Endothelial cell of umbilical vein (primary cell): ENCODE data around the gene SEMA4C. TPM values are rescaled to one million over a fixed set of nuclear protein-coding genes. Genes with fewer than 3 reads are reported as not detected.

Experiments
- BruUV-seq: library from RNA; stranded (reverse); fragments of 400-500 nt; replicated peaks from 2 replicates; lab custom pipeline; 2021; lab: Mats Ljungman, UMichigan
- CTCF ChIA-PET: fragments of 300-600, 350-600 bp; sonication (Branson Sonifier 250); formaldehyde crosslinking; loops from one replicate; lab custom pipeline; 2021; ENCODE audit warnings: antibody characterized with exemption, inconsistent platforms; lab: Charles Lee
- POLR2A ChIA-PET: fragments of 300-600, 350-600 bp; sonication (Branson Sonifier 250); formaldehyde crosslinking; loops from one replicate; lab custom pipeline; 2021; ENCODE audit warnings: antibody characterized with exemption, inconsistent platforms; lab: Charles Lee
- DNase-seq: peaks from one replicate; pipeline ENCODE4 v3.0.0-alpha.2; 2011; ENCODE audit warnings: low read depth, low spot score
- FAIRE-seq: peaks from 2 replicates; lab custom pipeline; 2011; peaks lifted over from hg19 to GRCh38; lab: Jason Lieb, UNC
- H2AFZ ChIP-seq: 2 replicates; pipeline ENCODE4 v1.6.0; 2012; ENCODE audit warnings: low read depth, low read length, control low read depth, inconsistent platforms
- H3K27ac ChIP-seq: 2 replicates; pipeline ENCODE4 v1.5.1; 2011; ENCODE audit warnings: low read depth, mild to moderate bottlenecking, control low read depth, low read length, moderate library complexity; ENCODE audit not compliant: insufficient read depth
- H3K27me3 ChIP-seq, 2 experiments: 2 replicates each; pipeline versions ENCODE4 v1.6.0 to v1.6.1; 2011; ENCODE audit warnings: low read length in 2 of 2, mixed read lengths in 1 of 2; ENCODE audit not compliant: control insufficient read depth in 2 of 2, insufficient read depth in 2 of 2
- H3K36me3 ChIP-seq, 2 experiments: 2 replicates in 1 of 2; 3 replicates in 1 of 2; pipeline ENCODE4 v1.5.1; 2011; ENCODE audit warnings: low read length in 2 of 2, mild to moderate bottlenecking in 1 of 2, moderate library complexity in 1 of 2; ENCODE audit not compliant: control insufficient read depth in 2 of 2, insufficient read depth in 2 of 2; ENCODE audit errors: extremely low read depth in 1 of 2
- H3K4me1 ChIP-seq: 3 replicates; pipeline ENCODE4 v1.5.1; 2011; ENCODE audit warnings: mild to moderate bottlenecking, low read length; ENCODE audit not compliant: control insufficient read depth, insufficient read depth; ENCODE audit errors: extremely low read depth
- H3K4me2 ChIP-seq: 2 replicates; pipeline ENCODE4 v1.6.1; 2011; ENCODE audit warnings: low read length, control low read depth, mixed read lengths; ENCODE audit not compliant: insufficient read depth
- H3K4me3 ChIP-seq, 3 experiments: fragments of 200-600 bp in 1 of 3; sonication (generic), shearing (Covaris generic) in 1 of 3; replicated peaks in 1 of 3; 2 replicates each; pipeline ENCODE4 v1.5.1; 2011 to 2016; ENCODE audit warnings: control low read depth in 3 of 3, low read length in 3 of 3, mild to moderate bottlenecking in 2 of 3, inconsistent platforms in 1 of 3, low read depth in 1 of 3, moderate library complexity in 1 of 3; ENCODE audit not compliant: insufficient read depth in 1 of 3
- H3K79me2 ChIP-seq: 2 replicates; pipeline ENCODE4 v1.6.0; 2012; ENCODE audit warnings: low read length, inconsistent platforms; ENCODE audit not compliant: control insufficient read depth, insufficient read depth
- H3K9ac ChIP-seq: replicated peaks from 2 replicates; pipeline ENCODE3; 2011; ENCODE audit warnings: low read length, control low read depth; ENCODE audit not compliant: insufficient read depth; ENCODE audit errors: extremely low read depth
- H3K9me1 ChIP-seq: replicated peaks from 3 replicates; pipeline ENCODE4 v1.6.0; 2011; ENCODE audit warnings: mild to moderate bottlenecking, low read length; ENCODE audit not compliant: control insufficient read depth, insufficient read depth; ENCODE audit errors: extremely low read depth
- H3K9me3 ChIP-seq: replicated peaks from 2 replicates; pipeline ENCODE4 v1.5.1; 2012; ENCODE audit warnings: low read length, inconsistent platforms; ENCODE audit not compliant: control insufficient read depth, insufficient read depth
- H4K20me1 ChIP-seq: replicated peaks from 2 replicates; pipeline ENCODE3; 2011; ENCODE audit warnings: mild to moderate bottlenecking, low read length; ENCODE audit not compliant: control insufficient read depth, insufficient read depth; ENCODE audit errors: extremely low read depth
- EZH2 ChIP-seq: IDR thresholded peaks from 2 replicates; pipeline ENCODE4 v1.6.1; 2012; ENCODE audit warnings: borderline replicate concordance, low read depth, mild to moderate bottlenecking, moderate library complexity, low read length, inconsistent platforms; ENCODE audit not compliant: severe bottlenecking
- FOS ChIP-seq: IDR thresholded peaks from 2 replicates; pipeline ENCODE4 v1.6.1; 2011; ENCODE audit warnings: mild to moderate bottlenecking, low read length, moderate library complexity, borderline replicate concordance; ENCODE audit not compliant: insufficient read depth
- GATA2 ChIP-seq: IDR thresholded peaks from 2 replicates; pipeline ENCODE4 v1.7.0; 2011; ENCODE audit warnings: low read depth, mild to moderate bottlenecking, moderate library complexity, mixed read lengths, low read length; ENCODE audit not compliant: insufficient read length, insufficient read depth
- JUN ChIP-seq: IDR thresholded peaks from 2 replicates; pipeline ENCODE4 v1.6.1; 2011; ENCODE audit warnings: borderline replicate concordance, low read depth; ENCODE audit not compliant: insufficient read length, insufficient read depth
- MYC ChIP-seq: IDR thresholded peaks from one replicate; pipeline ENCODE4 v1.6.1; 2011; ENCODE audit warnings: mild to moderate bottlenecking, low read depth, low read length
- POLR2A ChIP-seq: IDR thresholded peaks from 2 replicates; pipeline ENCODE4 v1.6.1; 2012; ENCODE audit warnings: low read depth, mild to moderate bottlenecking, control low read depth, low read length
- POLR2AphosphoS5 ChIP-seq: IDR thresholded peaks from 2 replicates; pipeline ENCODE4 v1.6.1; 2012; ENCODE audit warnings: low read depth, mild to moderate bottlenecking, control low read depth, low read length, moderate library complexity; ENCODE audit not compliant: insufficient read depth
- dilution Hi-C: fragments of 300-500 bp; cut with MboI; formaldehyde crosslinking; loops from one replicate; pipeline ENCODE4 v1.15.0; 2019; ENCODE audit warnings: low sequenced_read_pairs; ENCODE audit not compliant: extremely low pct_ligation_motif_present
- intact Hi-C: fragments of 100-400 bp; cut with micrococcal nuclease; formaldehyde crosslinking; loops from one replicate; pipeline ENCODE4 v1.10.0; 2022
- polyA plus RNA-seq, 4 experiments: library from polyadenylated mRNA; depleted of rRNA in 3 of 4; stranded (reverse) in 3 of 4; unstranded in 1 of 4; fragments of >200 nt; gene quantifications; 2 replicates each; pipeline versions ENCODE4 v1.2.1 to v1.2.3, GENCODE V29; 2011 to 2012; ENCODE audit warnings: missing spikeins in 1 of 4
- total RNA-seq: library from RNA; stranded (reverse); gene quantifications from 2 replicates; pipeline ENCODE4 v1.2.3, GENCODE V29; 2021
- TF ChIP-seq, protein P1 (sequence below): IDR thresholded peaks from 2 replicates; pipeline ENCODE4 v1.6.1; 2011; ENCODE audit not compliant: insufficient read depth, insufficient read length
- TF ChIP-seq, protein P2 (sequence below), 2 donors: IDR thresholded peaks; 1 replicate in 1 of 2; 2 replicates in 1 of 2; pipeline ENCODE4 v1.5.1; 2011; ENCODE audit warnings: low read length in 2 of 2, mild to moderate bottlenecking in 2 of 2, moderate library complexity in 2 of 2, control low read depth in 1 of 2, inconsistent platforms in 1 of 2, low read depth in 1 of 2; ENCODE audit not compliant: insufficient read depth in 1 of 2; ENCODE audit errors: extremely low read depth in 1 of 2

Gene SEMA4C
- total and polyA plus RNA-seq, 2 donors (not counting 3 experiments of a cell fraction or from before 2014, with no cell fraction given) = 16.4 to 17.3 TPM

DNA sequence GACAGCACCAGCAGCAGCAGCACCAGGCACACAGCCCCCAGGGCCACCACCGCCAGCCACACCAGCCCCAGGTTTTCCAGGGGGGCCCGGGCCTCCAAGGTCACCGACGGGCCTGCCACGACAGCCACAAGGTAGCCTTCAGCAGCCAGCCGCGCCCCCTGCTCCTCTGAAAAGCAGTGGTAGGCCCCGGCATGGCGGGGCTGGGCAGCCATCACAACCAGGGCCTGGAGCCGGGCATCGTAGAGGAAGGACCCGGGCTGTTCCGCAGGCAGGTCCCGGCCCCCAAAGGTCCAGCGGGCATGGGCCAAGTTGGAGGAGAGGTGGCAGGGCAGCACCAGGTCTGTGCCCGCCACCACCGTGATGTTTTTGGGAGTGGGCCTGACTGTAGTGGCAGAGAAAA, 8.8 kb downstream of the SEMA4C start:
- H3K4me1 ChIP-seq = peaks cover 15% of the 10 kb centered on the region
- H3K79me2 ChIP-seq = peaks cover 3% of the 10 kb centered on the region
- peaks cover 4 to 43% of the 10 kb centered on the region in 2 experiments for H3K36me3 ChIP-seq
- no peaks in the 10 kb centered on the region for H3K27me3 ChIP-seq
- BruUV-seq = no TSS peak
- H3K9me3 ChIP-seq = no peaks in the 10 kb centered on the region
- H2AFZ ChIP-seq = no peak overlapping the region
- FAIRE-seq (no peak), DNase-seq (no peak)
- H3K9me1 ChIP-seq = no peaks in the 10 kb centered on the region
- no peak for TF ChIP-seq POLR2AphosphoS5
- TF ChIP-seq POLR2A = no peak
- no peak for TF ChIP-seq FOS
- no peak for TF ChIP-seq GATA2
- POLR2A ChIA-PET = no interaction called here
- H3K4me2 ChIP-seq = no peak overlapping the region
- no peaks in the 10 kb centered on the region for H4K20me1 ChIP-seq
- dilution Hi-C loops = no loop called here
- H3K27ac ChIP-seq = no peak overlapping the region
- intact Hi-C loops = no loop called here
- H3K9ac ChIP-seq = no peak overlapping the region
- no peak overlapping the region for H3K4me3 ChIP-seq
- CTCF ChIA-PET = interaction anchor here (4.3 kb wide), 1 partner anchor 8 kb away, joined by 81 read pairs; the partner anchor contains the start of gene SEMA4C

DNA sequence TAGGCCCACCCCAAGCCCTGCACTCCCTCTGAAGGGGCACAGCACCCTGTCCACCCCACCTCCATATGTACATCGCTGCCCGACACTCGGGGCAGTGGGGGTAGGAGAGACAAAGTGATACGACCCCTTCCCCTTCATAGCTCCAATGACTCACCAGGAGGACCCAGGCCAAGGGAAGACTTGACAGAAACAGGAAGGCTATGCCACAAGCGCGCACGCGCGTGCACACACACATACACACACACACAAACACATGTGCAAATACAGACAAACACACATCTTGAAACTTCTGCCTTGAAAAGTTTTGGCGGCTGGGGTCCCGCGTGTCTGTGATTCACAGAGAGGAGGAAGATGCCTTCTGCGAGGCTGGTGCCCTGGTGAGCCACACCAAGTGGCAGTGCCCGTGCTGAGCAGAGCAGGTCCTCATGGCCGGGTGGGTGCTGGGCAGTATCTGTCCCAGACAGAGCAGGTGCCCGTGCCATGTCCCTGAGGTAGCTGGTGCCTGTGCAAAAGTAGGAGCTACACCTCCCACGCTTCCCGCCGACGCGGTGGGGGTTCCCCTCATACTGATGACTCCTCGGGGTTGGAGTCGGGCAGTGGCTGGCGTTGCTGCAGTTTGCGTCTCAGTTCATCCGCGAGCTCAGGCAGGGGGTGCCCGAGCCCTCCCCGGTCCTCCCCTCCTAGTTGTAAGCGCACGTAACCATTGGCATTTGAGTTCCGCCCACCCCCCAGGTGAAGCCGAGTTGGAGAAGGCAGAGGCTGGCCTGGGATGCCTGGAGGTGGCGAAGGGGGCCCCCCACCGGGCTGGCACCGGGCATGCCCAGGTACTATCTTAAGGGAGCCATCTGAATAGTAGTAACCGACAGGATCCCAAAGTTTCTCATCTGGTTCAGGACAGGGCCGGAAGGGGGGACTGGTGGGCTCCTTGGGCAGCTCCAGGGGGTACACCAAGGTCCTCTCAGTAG, 9.5 kb downstream of the SEMA4C start:
- H3K27me3 ChIP-seq = no peaks in the 10 kb centered on the region
- CTCF ChIA-PET = interaction anchor here (4.3 kb wide), 1 partner anchor 9 kb away, joined by 81 read pairs; the partner anchor contains the start of gene SEMA4C
- no peak overlapping the region for H2AFZ ChIP-seq
- dilution Hi-C loops (no loop called here), intact Hi-C loops (no loop called here)
- DNase-seq (no peak), FAIRE-seq (no peak)
- no peaks in the 10 kb centered on the region for H4K20me1 ChIP-seq
- H3K9me3 ChIP-seq = no peaks in the 10 kb centered on the region
- POLR2A ChIA-PET = interaction anchor here (0.6 kb wide), 1 partner anchor 46 kb away, joined by 6 read pairs; no protein-coding TSS in a partner anchor
- peaks cover 4 to 39% of the 10 kb centered on the region in 2 experiments for H3K36me3 ChIP-seq
- no TSS peak for BruUV-seq
- H3K4me2 ChIP-seq = no peak overlapping the region
- no peak overlapping the region for H3K9ac ChIP-seq
- H3K4me3 ChIP-seq = no peak overlapping the region
- no peaks in the 10 kb centered on the region for H3K9me1 ChIP-seq
- TF ChIP-seq MYC (no peak), FOS (no peak), POLR2AphosphoS5 (no peak), GATA2 (no peak), POLR2A (no peak), EZH2 (no peak), JUN (no peak)
- TF ChIP-seq, protein P1, sequence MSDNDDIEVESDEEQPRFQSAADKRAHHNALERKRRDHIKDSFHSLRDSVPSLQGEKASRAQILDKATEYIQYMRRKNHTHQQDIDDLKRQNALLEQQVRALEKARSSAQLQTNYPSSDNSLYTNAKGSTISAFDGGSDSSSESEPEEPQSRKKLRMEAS = no peak
- TF ChIP-seq, protein P2, sequence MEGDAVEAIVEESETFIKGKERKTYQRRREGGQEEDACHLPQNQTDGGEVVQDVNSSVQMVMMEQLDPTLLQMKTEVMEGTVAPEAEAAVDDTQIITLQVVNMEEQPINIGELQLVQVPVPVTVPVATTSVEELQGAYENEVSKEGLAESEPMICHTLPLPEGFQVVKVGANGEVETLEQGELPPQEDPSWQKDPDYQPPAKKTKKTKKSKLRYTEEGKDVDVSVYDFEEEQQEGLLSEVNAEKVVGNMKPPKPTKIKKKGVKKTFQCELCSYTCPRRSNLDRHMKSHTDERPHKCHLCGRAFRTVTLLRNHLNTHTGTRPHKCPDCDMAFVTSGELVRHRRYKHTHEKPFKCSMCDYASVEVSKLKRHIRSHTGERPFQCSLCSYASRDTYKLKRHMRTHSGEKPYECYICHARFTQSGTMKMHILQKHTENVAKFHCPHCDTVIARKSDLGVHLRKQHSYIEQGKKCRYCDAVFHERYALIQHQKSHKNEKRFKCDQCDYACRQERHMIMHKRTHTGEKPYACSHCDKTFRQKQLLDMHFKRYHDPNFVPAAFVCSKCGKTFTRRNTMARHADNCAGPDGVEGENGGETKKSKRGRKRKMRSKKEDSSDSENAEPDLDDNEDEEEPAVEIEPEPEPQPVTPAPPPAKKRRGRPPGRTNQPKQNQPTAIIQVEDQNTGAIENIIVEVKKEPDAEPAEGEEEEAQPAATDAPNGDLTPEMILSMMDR (IDR thresholded peaks at IDR 0.05; ENCODE audit: extremely low read depth in 1 of 2, insufficient read depth in 1 of 2, low read depth in 1 of 2, low read length in 2 of 2) = no peak
- H3K79me2 ChIP-seq = peaks cover 3% of the 10 kb centered on the region
- no peak overlapping the region for H3K27ac ChIP-seq
- H3K4me1 ChIP-seq = peaks cover 13% of the 10 kb centered on the region
